Uterine smooth muscle cell (primary cell): ENCODE data around the gene SFMBT2. TPM values are rescaled to one million over a fixed set of nuclear protein-coding genes. Genes with fewer than 3 reads are reported as not detected.

Experiments used
- total RNA-seq: library from RNA; depleted of rRNA; stranded (reverse); fragments of >200 nt; gene quantifications from 2 replicates; pipeline ENCODE4 v1.2.3, GENCODE V29; 2014

SFMBT2 gene
- 3.5 and 4.1 TPM in 2 replicates for total RNA-seq

DNA sequence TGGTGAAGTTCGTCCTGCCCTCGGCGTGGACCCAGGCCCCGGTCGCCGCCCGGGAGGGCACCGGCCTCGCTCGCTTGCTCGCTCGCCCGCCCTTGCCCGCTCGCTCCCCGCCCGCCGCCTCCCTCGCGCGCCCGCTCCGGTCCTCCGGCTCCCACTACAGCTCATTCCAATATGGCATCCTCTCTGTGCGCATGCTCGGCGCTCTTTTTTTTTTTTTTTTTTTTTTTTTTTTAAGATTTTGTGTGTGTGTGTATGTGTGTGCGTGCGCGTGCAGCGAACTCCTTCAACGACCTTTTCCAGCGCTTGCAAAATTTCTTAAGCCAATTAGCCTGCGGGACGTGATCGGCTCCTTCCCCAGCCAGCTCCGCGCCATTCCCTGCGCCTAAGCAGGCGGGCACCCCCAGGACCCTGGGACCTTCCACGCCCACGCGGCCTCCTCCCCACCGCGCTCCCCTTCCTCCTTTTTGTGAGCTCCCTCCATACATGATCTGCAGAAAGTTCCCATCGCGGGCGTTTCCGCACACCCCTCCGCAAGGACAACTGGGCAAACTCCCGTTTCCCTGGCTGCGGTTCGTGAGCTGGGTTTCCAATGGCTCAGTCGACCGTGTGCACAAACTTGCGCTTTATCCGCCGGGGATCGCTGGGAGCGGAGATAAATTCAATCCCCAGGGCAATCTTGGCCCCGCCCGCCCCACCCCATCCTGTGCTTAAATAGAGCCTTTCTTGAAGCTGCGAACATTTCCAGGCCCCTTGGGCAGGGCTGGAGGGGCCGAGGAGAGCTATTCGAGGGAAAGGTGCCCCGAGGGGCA is at the start of gene SFMBT2:
SFMBT2 (minus strand) TSS at position 173 of the 809 bp plus-strand sequence. CDS start 29,136 bp downstream, outside the sequence.

